ENCODE data around the gene PAX7.

PAX7 gene

GRCh38 chr1:18642278-18643095 lies 11.8 kb downstream of the PAX7 start:
- DNase-seq = no peak

GRCh38 chr1:18643154-18644012 lies 12.7 kb downstream of the PAX7 start:
- no peak for DNase-seq

- no peak for DNase-seq
These were observed 13.4 kb downstream of the PAX7 start for GRCh38 chr1:18644013-18644399.

DNA sequence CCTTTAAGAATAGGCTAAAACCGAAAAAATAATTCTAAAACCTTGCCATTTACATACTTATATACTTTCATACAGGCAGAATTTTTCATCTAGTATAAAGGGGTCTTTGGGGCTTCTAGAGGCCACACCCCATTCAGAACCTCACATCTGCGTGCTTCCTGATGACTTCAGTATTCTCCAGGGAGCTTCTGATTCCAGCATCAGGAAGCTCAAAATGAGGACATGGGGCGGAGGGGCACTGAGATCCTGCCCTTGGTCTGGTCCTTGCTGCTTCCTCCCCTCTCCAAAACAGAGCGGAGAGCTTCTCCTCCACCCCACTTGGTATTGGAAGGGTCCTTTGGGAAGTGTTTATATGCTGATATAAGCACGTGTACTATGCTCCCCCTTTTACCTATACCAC lies 13.8 kb downstream of the PAX7 start:
- DNase-seq = no peak

GRCh38 chr1:18644973-18645746 lies 14.5 kb downstream of the PAX7 start:
- no peak for DNase-seq

DNA sequence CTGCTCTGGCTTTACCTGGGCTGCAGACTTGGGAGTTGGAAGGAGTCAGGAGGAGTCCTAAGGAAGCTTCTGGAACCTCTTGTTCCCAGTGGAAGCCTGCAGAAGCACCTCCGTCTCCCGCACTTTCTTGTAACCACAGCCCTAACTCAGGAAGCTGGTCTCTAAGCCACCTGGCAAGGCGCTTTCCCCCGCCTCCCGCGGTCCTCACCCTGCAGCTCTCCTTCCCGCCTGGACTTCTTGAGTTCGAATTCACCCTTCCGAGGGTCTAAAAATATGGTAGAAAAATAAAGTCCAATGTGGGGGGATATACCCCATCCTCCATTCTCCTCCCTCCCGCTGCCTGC lies 15.1 kb downstream of the PAX7 start:
- DNase-seq = no peak

- DNase-seq = no peak
These were observed 15.6 kb downstream of the PAX7 start for GRCh38 chr1:18646091-18646785.

DNA sequence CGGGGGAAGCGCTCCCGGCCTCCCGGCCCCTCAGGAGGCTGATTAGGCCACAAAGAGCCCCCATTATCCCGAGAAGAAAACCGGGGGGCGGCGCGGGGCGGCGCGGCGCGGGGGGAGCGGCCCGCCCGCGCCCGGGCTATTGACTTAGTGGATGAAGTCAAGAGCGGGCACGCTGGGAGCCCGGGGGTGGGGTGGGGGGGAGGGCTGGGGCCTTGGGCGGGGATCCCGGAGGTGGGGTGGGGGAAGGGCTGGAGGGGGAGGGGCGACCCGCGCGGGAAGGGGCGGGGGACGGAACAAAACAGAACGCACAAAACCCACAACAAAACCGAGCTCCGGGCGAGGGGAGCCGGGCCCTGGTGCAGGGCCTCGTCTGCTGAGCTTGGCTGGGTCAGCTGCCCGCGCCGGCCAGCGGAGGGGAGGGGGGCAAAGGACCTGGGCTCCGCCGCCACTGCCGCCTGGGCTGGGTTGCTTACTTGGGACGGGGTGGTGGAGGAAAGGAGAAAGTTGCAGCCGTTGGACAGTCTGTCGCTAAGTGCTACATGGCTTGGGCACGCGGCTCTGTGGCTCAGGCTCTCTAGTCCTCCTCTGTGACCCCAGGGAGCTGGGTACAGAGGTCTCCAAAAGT lies 16.3 kb downstream of the PAX7 start:
- DNase-seq = no peak

- no peak for DNase-seq
These were observed 17.1 kb downstream of the PAX7 start for GRCh38 chr1:18647681-18648214.

DNA sequence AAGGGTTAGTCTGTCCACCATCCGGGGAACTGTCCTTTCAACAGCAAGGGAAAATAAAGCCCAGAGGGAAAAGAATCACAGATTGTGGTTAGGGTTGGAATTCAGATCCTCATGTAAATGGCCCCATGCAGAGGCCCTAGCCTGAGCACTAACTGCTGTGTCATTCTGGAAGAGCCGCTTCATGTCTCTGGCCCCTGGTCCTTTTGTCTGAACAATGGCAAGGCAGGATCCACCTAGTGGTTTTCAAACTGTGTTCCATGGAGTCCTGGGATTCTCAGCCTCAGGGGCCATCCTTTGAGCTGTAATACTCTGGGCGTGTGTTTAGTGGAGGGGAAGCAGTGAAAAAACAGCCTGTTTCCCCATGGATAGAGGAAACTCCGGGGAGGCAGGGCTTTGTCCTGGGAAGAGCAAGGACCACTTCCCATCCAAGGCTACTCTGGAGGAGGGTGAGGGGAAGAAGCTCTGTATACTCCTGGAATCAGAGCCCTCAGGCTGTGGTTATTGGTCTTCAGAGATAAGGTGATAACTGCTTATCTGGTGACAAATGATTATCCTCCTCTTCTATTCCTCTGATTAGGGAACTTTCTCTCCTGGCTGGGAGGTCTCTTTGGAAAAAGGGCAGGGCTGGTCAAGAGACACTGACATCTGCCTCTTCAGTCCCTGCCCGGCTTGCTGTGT lies 19.2 kb downstream of the PAX7 start:
- no peak for DNase-seq

GRCh38 chr1:18651713-18652112 lies 21.1 kb downstream of the PAX7 start:
- no peak for DNase-seq

GRCh38 chr1:18652791-18653190 lies 22.1 kb downstream of the PAX7 start:
- no peak for DNase-seq

DNA sequence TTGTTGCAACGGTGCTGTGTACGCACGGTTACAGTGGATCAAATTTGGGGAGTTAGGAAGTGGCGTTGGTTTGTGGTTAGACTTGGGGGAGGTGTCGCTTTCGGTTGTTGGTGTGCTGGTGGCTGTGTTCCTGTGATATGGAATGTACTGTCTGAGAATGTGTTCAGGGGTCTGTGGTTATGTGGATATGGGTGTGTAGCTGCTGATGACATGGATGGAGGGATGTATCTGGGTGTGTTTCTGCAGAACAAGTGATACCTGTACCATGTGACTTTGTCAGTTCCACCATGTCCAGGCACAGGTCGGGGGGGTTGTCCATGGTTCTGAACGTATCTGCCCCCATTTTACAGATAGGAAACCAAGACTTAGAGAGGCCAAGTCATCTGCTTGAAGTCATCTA lies 22.7 kb downstream of the PAX7 start:
- DNase-seq = no peak

GRCh38 chr1:18653916-18654315 lies 23.3 kb downstream of the PAX7 start:
- no peak for DNase-seq

GRCh38 chr1:18654599-18654998 lies 24.0 kb downstream of the PAX7 start:
- no peak for DNase-seq

DNA sequence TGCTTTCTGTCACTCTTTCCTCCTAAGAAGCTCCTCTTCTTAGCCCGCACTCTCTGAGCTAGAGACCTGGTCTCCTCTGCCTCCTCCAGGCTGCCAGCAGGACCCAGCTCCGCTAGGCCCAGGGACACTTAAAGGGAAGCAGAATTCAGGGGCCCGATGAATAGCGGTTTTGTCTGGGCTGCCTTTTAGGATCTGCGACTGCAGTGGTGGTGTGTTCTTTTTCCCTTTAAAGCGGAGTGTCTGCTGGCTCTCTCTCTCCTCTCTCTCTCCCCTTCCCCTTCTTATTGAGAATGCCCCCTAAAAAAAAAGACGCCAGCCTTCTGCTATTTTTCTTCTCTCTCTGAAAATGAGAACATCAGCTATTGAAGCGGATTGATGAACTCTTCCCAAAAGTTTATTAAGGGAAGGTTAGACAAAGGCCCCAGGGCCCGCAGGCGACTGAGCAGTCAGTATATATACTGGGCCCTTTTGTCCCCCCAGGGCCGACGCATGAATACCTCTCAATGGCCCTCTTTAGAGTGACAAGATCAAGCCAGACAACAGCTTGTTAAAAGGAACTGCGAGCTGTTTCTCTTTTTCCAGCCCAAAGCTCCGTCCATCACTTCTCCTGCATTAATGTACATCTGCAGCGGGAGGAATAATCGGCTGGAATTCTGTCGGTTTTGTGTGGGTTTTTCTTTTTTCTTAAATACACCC lies 27.0 kb downstream of the PAX7 start:
- DNase-seq = no peak

GRCh38 chr1:18658831-18659230 lies 28.2 kb downstream of the PAX7 start:
- DNase-seq = no peak

- DNase-seq = no peak
These were observed 31.0 kb downstream of the PAX7 start for GRCh38 chr1:18661404-18662285.

DNA sequence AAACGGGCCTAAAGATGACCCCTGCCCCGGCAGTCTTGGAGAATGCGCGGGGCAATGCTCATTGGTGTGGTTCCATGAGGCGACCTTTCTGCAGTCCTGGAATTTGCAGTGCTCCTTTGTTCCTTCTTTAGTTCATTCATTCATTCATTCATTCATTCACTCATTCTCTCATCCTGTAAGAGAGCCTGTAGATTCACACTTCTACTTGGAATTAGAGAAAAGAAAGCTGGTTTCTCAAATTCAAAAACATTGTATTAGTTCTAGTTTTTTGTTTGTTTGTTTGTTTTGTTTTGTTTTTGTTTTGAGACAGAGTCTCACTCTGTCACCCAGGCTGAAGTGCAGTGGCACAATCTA lies 31.6 kb downstream of the PAX7 start:
- no peak for DNase-seq
